H9 (cell line): ENCODE data around the gene GPX2. TPM values are rescaled to one million over a fixed set of nuclear protein-coding genes. Genes with fewer than 3 reads are reported as not detected.

Source experiments
- DNase-seq: peaks from one replicate; pipeline ENCODE4 v3.0.0-alpha.2; 2017
- H2AFZ ChIP-seq: one replicate; pipeline ENCODE4 v1.6.1; 2013; ENCODE audit warnings: mild to moderate bottlenecking, low read length, control low read depth, moderate library complexity
- H2AK5ac ChIP-seq: 2 replicates; pipeline ENCODE4 v1.6.1; 2013; ENCODE audit warnings: low read length, control low read depth, mixed read lengths; ENCODE audit not compliant: insufficient read length
- H2BK120ac ChIP-seq: one replicate; pipeline ENCODE4 v1.6.1; 2013; ENCODE audit warnings: low read depth, mild to moderate bottlenecking, low read length, control low read depth, inconsistent platforms; ENCODE audit not compliant: poor library complexity, severe bottlenecking
- H2BK12ac ChIP-seq: 2 replicates; pipeline ENCODE4 v1.6.1; 2013; ENCODE audit warnings: low read length, control low read depth, mixed read lengths, low read depth; ENCODE audit not compliant: insufficient read length
- H2BK15ac ChIP-seq: 2 replicates; pipeline ENCODE4 v1.6.1; 2013; ENCODE audit warnings: low read depth, low read length, control low read depth
- H2BK20ac ChIP-seq: one replicate; pipeline ENCODE4 v1.6.1; 2013; ENCODE audit warnings: low read depth, mild to moderate bottlenecking, low read length, control low read depth, inconsistent platforms; ENCODE audit not compliant: poor library complexity, severe bottlenecking
- H2BK5ac ChIP-seq: 2 replicates; pipeline ENCODE4 v1.6.1; 2013; ENCODE audit warnings: low read length, control low read depth, mixed read lengths; ENCODE audit not compliant: insufficient read length
- H3K14ac ChIP-seq: 2 replicates; pipeline ENCODE4 v1.6.1; 2013; ENCODE audit warnings: low read length, control low read depth; ENCODE audit not compliant: insufficient read depth
- H3K18ac ChIP-seq: 2 replicates; pipeline ENCODE4 v1.6.1; 2013; ENCODE audit warnings: low read depth, mild to moderate bottlenecking, mixed read lengths, low read length, control low read depth; ENCODE audit not compliant: insufficient read length
- H3K23ac ChIP-seq: 2 replicates; pipeline ENCODE4 v1.6.1; 2013; ENCODE audit warnings: low read length, control low read depth, mixed read lengths, low read depth; ENCODE audit not compliant: insufficient read length
- H3K23me2 ChIP-seq: 2 replicates; pipeline ENCODE4 v1.6.1; 2013; ENCODE audit warnings: low read depth, mild to moderate bottlenecking, mixed read lengths, low read length, control low read depth; ENCODE audit not compliant: insufficient read length, poor library complexity, severe bottlenecking
- H3K27ac ChIP-seq: 2 replicates; pipeline ENCODE4 v1.5.1; 2013; ENCODE audit warnings: low read length, control low read depth, mixed read lengths, low read depth; ENCODE audit not compliant: insufficient read length
- H3K27me3 ChIP-seq: 2 replicates; pipeline ENCODE4 v1.6.1; 2013; ENCODE audit warnings: low read length, control low read depth, inconsistent platforms; ENCODE audit not compliant: insufficient read depth
- H3K4ac ChIP-seq: 2 replicates; pipeline ENCODE4 v1.6.1; 2013; ENCODE audit warnings: low read depth, mild to moderate bottlenecking, control low read depth, inconsistent platforms, low read length, moderate library complexity
- H3K4me1 ChIP-seq: 2 replicates; pipeline ENCODE4 v1.6.1; 2013; ENCODE audit warnings: low read length, control low read depth, inconsistent platforms; ENCODE audit not compliant: insufficient read depth
- H3K4me2 ChIP-seq: 2 replicates; pipeline ENCODE4 v1.6.1; 2013; ENCODE audit warnings: low read length, control low read depth, mixed read lengths; ENCODE audit not compliant: insufficient read length, insufficient read depth
- H3K56ac ChIP-seq: 2 replicates; pipeline ENCODE4 v1.6.1; 2013; ENCODE audit warnings: low read depth, mild to moderate bottlenecking, mixed read lengths, low read length, control low read depth; ENCODE audit not compliant: insufficient read length
- H3K79me1 ChIP-seq: 2 replicates; pipeline ENCODE4 v1.6.1; 2013; ENCODE audit warnings: low read depth, mild to moderate bottlenecking, moderate library complexity, low read length, control low read depth, inconsistent platforms; ENCODE audit not compliant: insufficient read depth, poor library complexity, severe bottlenecking
- H3K79me2 ChIP-seq: 2 replicates; pipeline ENCODE4 v1.6.1; 2013; ENCODE audit warnings: low read length, control low read depth, inconsistent platforms; ENCODE audit not compliant: insufficient read depth
- H3K9ac ChIP-seq: 2 replicates; pipeline ENCODE4 v1.6.1; 2013; ENCODE audit warnings: low read length, control low read depth, mixed read lengths; ENCODE audit not compliant: insufficient read length; ENCODE audit errors: extremely low read depth
- H3K9me3 ChIP-seq: one replicate; pipeline ENCODE4 v1.6.1; 2013; ENCODE audit warnings: low read depth, low read length, inconsistent platforms; ENCODE audit not compliant: control insufficient read depth
- H3T11ph ChIP-seq: one replicate; pipeline ENCODE4 v1.6.1; 2013; ENCODE audit warnings: mild to moderate bottlenecking, low read length, control low read depth, inconsistent platforms
- H4K20me1 ChIP-seq: one replicate; pipeline ENCODE4 v1.6.1; 2013; ENCODE audit not compliant: control insufficient read depth, insufficient read length, insufficient read depth
- H4K5ac ChIP-seq: 2 replicates; pipeline ENCODE4 v1.6.1; 2013; ENCODE audit warnings: low read depth, mild to moderate bottlenecking, mixed read lengths, low read length, control low read depth; ENCODE audit not compliant: insufficient read length
- H4K8ac ChIP-seq: replicated peaks from 2 replicates; pipeline ENCODE4 v1.6.1; 2013; ENCODE audit warnings: low read length, control low read depth, mixed read lengths, low read depth; ENCODE audit not compliant: insufficient read length
- H4K91ac ChIP-seq: 2 replicates; pipeline ENCODE4 v1.6.1; 2013; ENCODE audit warnings: low read depth, mild to moderate bottlenecking, moderate library complexity, mixed read lengths, low read length, control low read depth; ENCODE audit not compliant: insufficient read length
- H3K27ac Mint-ChIP-seq, 3 experiments: 2 replicates in 2 of 3; 3 replicates in 1 of 3; pipeline ENCODE4 v1.8.0; 2020 to 2021; ENCODE audit warnings: mixed read lengths in 3 of 3, mild to moderate bottlenecking in 1 of 3, moderate library complexity in 1 of 3
- H3K27me3 Mint-ChIP-seq: 2 replicates; pipeline ENCODE4 v1.8.0; 2021; ENCODE audit warnings: low read depth, mild to moderate bottlenecking, moderate library complexity, mixed read lengths
- H3K36me3 Mint-ChIP-seq, 3 experiments: 2 replicates in 2 of 3; 3 replicates in 1 of 3; pipeline ENCODE4 v1.8.0; 2020 to 2021; ENCODE audit warnings: low read depth in 3 of 3, mixed read lengths in 3 of 3; ENCODE audit not compliant: insufficient read depth in 1 of 3
- H3K4me1 Mint-ChIP-seq, 2 experiments: 2 replicates each; pipeline ENCODE4 v1.8.0; 2020; ENCODE audit warnings: mixed read lengths in 2 of 2
- H3K4me3 Mint-ChIP-seq, 2 experiments: 2 replicates in 1 of 2; 3 replicates in 1 of 2; pipeline ENCODE4 v1.8.0; 2020 to 2021; ENCODE audit warnings: mild to moderate bottlenecking in 2 of 2, mixed read lengths in 2 of 2, moderate library complexity in 1 of 2
- H3K9me3 Mint-ChIP-seq, 2 experiments: 2 replicates in 1 of 2; 3 replicates in 1 of 2; pipeline ENCODE4 v1.8.0; 2020; ENCODE audit warnings: mild to moderate bottlenecking in 2 of 2, mixed read lengths in 2 of 2, moderate library complexity in 1 of 2
- WGBS: extraction: QIAGEN DNeasy Blood & Tissue Kit; methylation state at CpG from one replicate; pipeline ENCODE4 v1.1.7; 2013; ENCODE audit warnings: missing lambda C conversion rate, low lambda C conversion rate, mixed read lengths; ENCODE audit not compliant: insufficient read length; ENCODE audit errors: extremely low coverage; 5-methylcytosine and 5-hydroxymethylcytosine counted together
- total RNA-seq: library from RNA; stranded (reverse); gene quantifications from 2 replicates; pipeline ENCODE4 v1.2.1, GENCODE V29; 2021
- TF ChIP-seq, protein P1 (sequence below): fragments of 200-600 bp; sonication (generic); conservative IDR thresholded peaks from 3 replicates; pipeline ENCODE4 v1.8.0; 2021; ENCODE audit warnings: antibody characterized with exemption, mild to moderate bottlenecking

The GPX2 gene
- total RNA-seq, 1 experiment from 2014 or later, result 0.79 TPM

GRCh38 chr14:64928239-64929013 is 14.1 kb downstream of the GPX2 start:
- Histone ChIP-seq H2AFZ (no peak overlapping the region), H3K4me2 (no peak overlapping the region), H3K9me3 (no peaks in the 10 kb centered on the region), H3K27ac (no peak overlapping the region), H3K9ac (no peak overlapping the region), H3K56ac (no peak overlapping the region), H2BK20ac (no peak overlapping the region), H4K8ac (no peak overlapping the region), H3K14ac (no peak overlapping the region), H2BK12ac (no peak overlapping the region), H3K18ac (no peak overlapping the region), H3K4me1 (no peaks in the 10 kb centered on the region), H3K23ac (no peak overlapping the region), H4K5ac (no peak overlapping the region), H2BK15ac (no peak overlapping the region), H3K79me1 (no peaks in the 10 kb centered on the region), H3K79me2 (no peaks in the 10 kb centered on the region), H4K20me1 (no peaks in the 10 kb centered on the region), H4K91ac (no peak overlapping the region), H3K4ac (no peak overlapping the region), H2AK5ac (no peak overlapping the region), H3T11ph (no peak overlapping the region), H3K27me3 (no peaks in the 10 kb centered on the region), H2BK120ac (no peak overlapping the region), H2BK5ac (no peak overlapping the region), H3K23me2 (no peaks in the 10 kb centered on the region)
- Mint-ChIP-seq H3K27ac (no peak overlapping the region), H3K9me3 (no peaks in the 10 kb centered on the region), H3K27me3 (no peaks in the 10 kb centered on the region), H3K4me3 (no peak overlapping the region), H3K4me1 (no peaks in the 10 kb centered on the region), H3K36me3 (peaks cover 6 to 41% (median 35%) of the 10 kb centered on the region in 3 experiments; a peak in 5 of 7 replicates)
- no CpG with 5 or more reads among the region's 7 CpGs for WGBS
- no peak for DNase-seq
- TF ChIP-seq, protein P1, sequence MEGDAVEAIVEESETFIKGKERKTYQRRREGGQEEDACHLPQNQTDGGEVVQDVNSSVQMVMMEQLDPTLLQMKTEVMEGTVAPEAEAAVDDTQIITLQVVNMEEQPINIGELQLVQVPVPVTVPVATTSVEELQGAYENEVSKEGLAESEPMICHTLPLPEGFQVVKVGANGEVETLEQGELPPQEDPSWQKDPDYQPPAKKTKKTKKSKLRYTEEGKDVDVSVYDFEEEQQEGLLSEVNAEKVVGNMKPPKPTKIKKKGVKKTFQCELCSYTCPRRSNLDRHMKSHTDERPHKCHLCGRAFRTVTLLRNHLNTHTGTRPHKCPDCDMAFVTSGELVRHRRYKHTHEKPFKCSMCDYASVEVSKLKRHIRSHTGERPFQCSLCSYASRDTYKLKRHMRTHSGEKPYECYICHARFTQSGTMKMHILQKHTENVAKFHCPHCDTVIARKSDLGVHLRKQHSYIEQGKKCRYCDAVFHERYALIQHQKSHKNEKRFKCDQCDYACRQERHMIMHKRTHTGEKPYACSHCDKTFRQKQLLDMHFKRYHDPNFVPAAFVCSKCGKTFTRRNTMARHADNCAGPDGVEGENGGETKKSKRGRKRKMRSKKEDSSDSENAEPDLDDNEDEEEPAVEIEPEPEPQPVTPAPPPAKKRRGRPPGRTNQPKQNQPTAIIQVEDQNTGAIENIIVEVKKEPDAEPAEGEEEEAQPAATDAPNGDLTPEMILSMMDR, result no peak
